Caki2 (cell line): Measurements from ENCODE around the gene SIAH1. TPM values are rescaled to one million over a fixed set of nuclear protein-coding genes. Genes with fewer than 3 reads are reported as not detected.
"Not testable (repeated sequence)": the region's sequence is repeated elsewhere in the genome, so short reads cannot be mapped to it uniquely, and the experiment has no call there.

Source experiments
- DNase-seq: peaks from one replicate; pipeline ENCODE4 v3.0.0-alpha.2; 2015; ENCODE audit warnings: low read depth
- in situ Hi-C: cut with HindIII; loops from 2 replicates; pipeline ENCODE4 v1.10.0; 2016; ENCODE audit warnings: low sequenced_read_pairs, low pct_unique_long_range_greater_than_20kb, mixed read lengths
- total RNA-seq: library from RNA; depleted of rRNA; stranded (reverse); fragments of >200 nt; shearing (Covaris generic); gene quantifications from 2 replicates; pipeline ENCODE4 v1.2.3, GENCODE V29; 2014; ENCODE audit warnings: low replicate concordance; rRNA removed

The SIAH1 gene
- total RNA-seq, 1 experiment from 2014 or later, result 4.6 TPM

DNA sequence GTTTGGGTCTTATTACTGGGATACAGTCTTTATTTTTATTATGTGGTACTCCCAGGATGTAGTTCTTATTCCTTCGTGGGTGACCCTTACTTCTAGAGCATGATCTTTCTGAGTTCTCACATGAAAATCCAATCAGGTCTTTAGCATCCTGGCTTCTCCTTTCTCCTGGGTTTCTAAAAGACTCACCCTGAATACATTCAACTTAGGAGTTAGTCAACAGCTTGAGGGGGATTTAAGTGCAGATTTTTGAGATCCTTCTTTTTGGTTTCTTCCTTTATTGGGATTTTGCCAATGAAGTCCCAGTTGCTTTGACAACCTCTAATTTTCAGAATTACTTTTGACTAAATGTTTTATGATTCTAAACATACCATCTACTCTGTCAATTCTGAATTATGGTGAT, 68.2 kb downstream of the SIAH1 start:
- DNase-seq, result no peak

DNA sequence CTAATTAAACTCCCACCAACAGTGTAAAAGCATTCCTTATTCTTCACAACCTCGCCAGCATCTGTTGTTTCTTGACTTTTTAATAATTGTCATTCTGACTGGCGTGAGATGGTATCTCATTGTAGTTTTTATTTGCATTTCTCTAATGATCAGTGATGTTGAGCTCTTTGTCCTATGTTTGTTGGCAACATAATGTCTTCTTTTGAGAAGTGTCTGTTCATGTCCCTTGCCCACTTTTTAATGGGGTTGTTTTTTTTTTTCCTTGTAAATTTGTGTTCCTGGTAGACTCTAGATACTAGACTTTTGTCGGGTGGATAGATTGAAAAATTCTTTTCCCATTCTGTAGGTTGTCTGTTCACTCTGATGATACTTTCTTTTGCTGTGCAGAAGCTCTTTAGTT, 71.3 kb downstream of the SIAH1 start:
- DNase-seq, in situ Hi-C loops: not testable (repeated sequence)

More for the DNA sequence above, 68.2 kb downstream of the SIAH1 start:
- in situ Hi-C loops, result no loop called here

DNA sequence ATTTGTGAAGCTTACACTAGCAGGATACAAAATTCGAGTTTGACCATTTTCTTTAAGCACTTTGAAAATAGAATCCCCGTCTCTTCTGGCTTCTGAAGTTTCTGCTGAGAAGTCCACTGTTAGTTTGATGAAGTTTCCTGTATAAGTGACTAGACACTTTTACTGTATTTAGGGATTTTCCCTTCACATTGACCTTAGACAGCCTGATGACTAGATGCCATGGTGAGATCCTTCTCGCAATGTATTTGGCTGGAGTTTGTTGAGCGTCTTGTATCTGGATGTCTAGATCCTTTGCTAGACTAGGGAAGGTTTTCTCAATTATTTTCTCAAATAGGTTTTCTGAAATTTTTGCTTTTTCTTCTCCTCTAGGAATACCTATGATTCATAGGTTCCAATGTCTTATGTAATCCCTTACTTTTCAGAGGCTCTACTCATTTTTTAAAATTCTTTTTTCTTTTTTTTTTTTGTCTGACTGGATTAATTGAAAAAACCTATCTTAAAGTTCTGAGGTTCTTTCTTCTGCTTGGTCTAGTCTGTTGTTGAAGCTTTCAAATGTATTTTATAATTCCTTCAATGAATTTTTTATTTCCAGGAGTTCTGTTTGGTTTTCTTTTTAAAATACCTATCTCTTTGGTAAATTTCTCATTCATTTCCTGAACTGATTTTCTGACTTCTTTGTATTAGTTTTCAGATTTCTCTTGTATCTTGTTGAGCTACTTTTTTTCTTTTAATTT, 74.1 kb downstream of the SIAH1 start:
- DNase-seq, result no peak
- in situ Hi-C loops, result no loop called here

Other genes with a start within 250 kb of the SIAH1 start
- gene ABCC12, start 229.4 kb downstream of the SIAH1 start, total RNA-seq, result not detected in 2 replicates
- gene LONP2, start 141.1 kb downstream of the SIAH1 start, total RNA-seq, result 27.9 and 28.7 TPM in 2 replicates
- 0.61 TPM in 1 of 2 replicates, not detected in the other for gene ABCC11, start 137.9 kb downstream of the SIAH1 start, total RNA-seq
- 5.0 and 6.5 TPM in 2 replicates for gene N4BP1, start 224.8 kb upstream of the SIAH1 start, total RNA-seq